Measurements from ENCODE around the gene ANKDD1A. TPM values are rescaled to one million over a fixed set of nuclear protein-coding genes. Genes with fewer than 3 reads are reported as not detected.

ANKDD1A gene
- total RNA-seq, 1 donor from 2014 or later, result 2.6 TPM

Other genes starting within 250 kb of the ANKDD1A start
- gene RBPMS2, start 136.3 kb upstream of the ANKDD1A start, total RNA-seq, result not detected in 2 replicates
- gene PIF1, start 86.3 kb upstream of the ANKDD1A start, total RNA-seq, result 32.1 and 33.7 TPM in 2 replicates
- 33.4 and 34.7 TPM in 2 replicates for gene PLEKHO2, start 70.0 kb upstream of the ANKDD1A start, total RNA-seq
- 58.2 and 63.6 TPM in 2 replicates for gene SPG21, start 78.0 kb downstream of the ANKDD1A start, total RNA-seq
- gene MTFMT, start 117.7 kb downstream of the ANKDD1A start, total RNA-seq, result 12.4 TPM in 2 replicates
- gene SLC51B, start 133.5 kb downstream of the ANKDD1A start, total RNA-seq, result not detected in 2 replicates
- not detected in 2 replicates for gene RASL12, start 156.1 kb downstream of the ANKDD1A start, total RNA-seq
- gene KBTBD13, start 164.8 kb downstream of the ANKDD1A start, total RNA-seq, result not detected in 2 replicates
- gene UBAP1L, start 203.3 kb downstream of the ANKDD1A start, total RNA-seq, result 5.2 and 5.3 TPM in 2 replicates
- gene PDCD7, start 221.9 kb downstream of the ANKDD1A start, total RNA-seq, result 42.4 and 46.1 TPM in 2 replicates

Data from T-helper 1 cell treated with Interleukin-12 subunit alpha and Interleukin-12 subunit beta and Interleukin-4 antibody, amounts not matched to agents 30 ng/mL and 1 ng/mL, for 36 hours (primary cell).